Fibroblast of lung (primary cell): Measurements from ENCODE around the gene PHEX.

Experiments used
- EZH2 ChIP-seq: IDR thresholded peaks from 2 replicates; pipeline ENCODE4 v1.5.1; 2012; ENCODE audit warnings: low read length, control low read depth, mild to moderate bottlenecking; ENCODE audit errors: missing control alignments
- TF ChIP-seq, protein P1 (sequence below), 2 donors: IDR thresholded peaks in 1 of 2; conservative IDR thresholded peaks in 1 of 2; 1 replicate in 1 of 2; 2 replicates in 1 of 2; pipeline ENCODE4 v1.5.1; 2011 to 2012; ENCODE audit warnings: low read length in 2 of 2, control low read depth in 1 of 2, inconsistent platforms in 1 of 2, low read depth in 1 of 2, mild to moderate bottlenecking in 1 of 2

DNA sequence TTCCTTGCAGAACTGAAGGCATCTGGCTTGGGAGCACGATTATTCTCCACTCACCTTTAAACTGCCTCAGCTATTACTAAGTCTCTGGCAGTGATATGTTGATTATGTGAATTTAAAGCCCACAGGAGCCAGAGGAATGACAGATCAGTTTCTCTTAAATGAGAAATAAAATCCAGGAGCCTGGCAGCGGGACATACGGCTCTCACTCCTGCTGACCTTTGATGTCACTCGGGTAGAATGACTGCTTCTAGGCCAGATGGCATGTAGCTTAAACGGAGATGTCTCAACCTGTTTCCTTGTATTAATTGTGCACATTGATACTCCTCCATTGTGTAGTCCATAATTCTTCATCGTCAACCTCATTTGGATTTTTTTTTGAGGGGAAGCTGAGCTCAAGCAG lies 236.6 kb downstream of the PHEX start:
- TF ChIP-seq, protein P1, sequence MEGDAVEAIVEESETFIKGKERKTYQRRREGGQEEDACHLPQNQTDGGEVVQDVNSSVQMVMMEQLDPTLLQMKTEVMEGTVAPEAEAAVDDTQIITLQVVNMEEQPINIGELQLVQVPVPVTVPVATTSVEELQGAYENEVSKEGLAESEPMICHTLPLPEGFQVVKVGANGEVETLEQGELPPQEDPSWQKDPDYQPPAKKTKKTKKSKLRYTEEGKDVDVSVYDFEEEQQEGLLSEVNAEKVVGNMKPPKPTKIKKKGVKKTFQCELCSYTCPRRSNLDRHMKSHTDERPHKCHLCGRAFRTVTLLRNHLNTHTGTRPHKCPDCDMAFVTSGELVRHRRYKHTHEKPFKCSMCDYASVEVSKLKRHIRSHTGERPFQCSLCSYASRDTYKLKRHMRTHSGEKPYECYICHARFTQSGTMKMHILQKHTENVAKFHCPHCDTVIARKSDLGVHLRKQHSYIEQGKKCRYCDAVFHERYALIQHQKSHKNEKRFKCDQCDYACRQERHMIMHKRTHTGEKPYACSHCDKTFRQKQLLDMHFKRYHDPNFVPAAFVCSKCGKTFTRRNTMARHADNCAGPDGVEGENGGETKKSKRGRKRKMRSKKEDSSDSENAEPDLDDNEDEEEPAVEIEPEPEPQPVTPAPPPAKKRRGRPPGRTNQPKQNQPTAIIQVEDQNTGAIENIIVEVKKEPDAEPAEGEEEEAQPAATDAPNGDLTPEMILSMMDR (conservative IDR thresholded peaks at IDR 0.05 in 1 of 2, IDR thresholded peaks at IDR 0.05 in 1 of 2; ENCODE audit: low read depth in 1 of 2, low read length in 2 of 2), result no peak
- TF ChIP-seq EZH2, result no peak
